ENCODE results near the gene CREB3L1.

Gene CREB3L1

GRCh38 chr11:46357483-46357936 lies 80.0 kb downstream of the CREB3L1 start:
- Histone ChIP-seq H3K18ac (ENCODE audit: low read length) (peak overlapping the region; percentile 75), H3K9me3 (ENCODE audit: insufficient read depth, low read depth, low read length) (no peaks in the 10 kb centered on the region), H3K4me3 (ENCODE audit: low read depth, low read length) (no peak overlapping the region), H3K36me3 (ENCODE audit: control insufficient read depth in 1 of 2, insufficient read depth in 2 of 2, low read length in 2 of 2) (peaks cover 9 to 10% of the 10 kb centered on the region in 2 experiments), H3K23ac (ENCODE audit: low read length) (no peak overlapping the region), H3K79me1 (ENCODE audit: low read length) (no peaks in the 10 kb centered on the region), H3K27ac (ENCODE audit: low read depth, low read length) (no peak overlapping the region), H2BK12ac (ENCODE audit: low read length) (peak overlapping the region; percentile 34), H4K91ac (ENCODE audit: low read depth, low read length) (no peak overlapping the region), H2AFZ (ENCODE audit: insufficient read depth, low read length, poor library complexity) (no peak overlapping the region), H3K79me2 (ENCODE audit: control insufficient read depth, insufficient read depth, low read length, poor library complexity) (peaks cover 5% of the 10 kb centered on the region), H3K4me1 (ENCODE audit: control insufficient read depth in 1 of 2, insufficient read depth in 2 of 2, low read length in 2 of 2) (peaks cover 7 to 8% of the 10 kb centered on the region in 2 experiments), H4K12ac (ENCODE audit: low read depth, low read length) (no peak overlapping the region), H2BK120ac (ENCODE audit: insufficient read depth, low read length, poor library complexity) (no peak overlapping the region), H3K4me2 (ENCODE audit: low read length) (no peak overlapping the region), H2AK5ac (ENCODE audit: low read length) (no peak overlapping the region), H3K4ac (ENCODE audit: low read depth, low read length) (peak overlapping the region; percentile 49), H3K9ac (ENCODE audit: low read length) (no peak overlapping the region), H4K8ac (ENCODE audit: low read depth, low read length) (no peak overlapping the region), H2BK5ac (ENCODE audit: low read depth, low read length, poor library complexity) (no peak overlapping the region), H3K14ac (ENCODE audit: low read length) (no peak overlapping the region), H3K27me3 (ENCODE audit: insufficient read depth, low read length) (no peaks in the 10 kb centered on the region)
- no peak for DNase-seq
- WGBS (ENCODE audit: extremely low coverage, insufficient coverage, insufficient read length) = no CpG with 5 or more reads among the region's 11 CpGs

GRCh38 chr11:46359953-46360352 lies 82.5 kb downstream of the CREB3L1 start:
- no peak overlapping the region for H4K91ac ChIP-seq (ENCODE audit: low read depth, low read length)
- H4K12ac ChIP-seq (ENCODE audit: low read depth, low read length) = no peak overlapping the region
- no peak overlapping the region for H3K18ac ChIP-seq (ENCODE audit: low read length)
- H3K79me2 ChIP-seq (ENCODE audit: control insufficient read depth, insufficient read depth, low read length, poor library complexity) = peaks cover 2% of the 10 kb centered on the region
- H3K14ac ChIP-seq (ENCODE audit: low read length) = no peak overlapping the region
- H3K4me2 ChIP-seq (ENCODE audit: low read length) = no peak overlapping the region
- H3K79me1 ChIP-seq (ENCODE audit: low read length) = no peaks in the 10 kb centered on the region
- no peak for DNase-seq
- peaks cover 8 to 10% of the 10 kb centered on the region in 2 experiments for H3K36me3 ChIP-seq (ENCODE audit: control insufficient read depth in 1 of 2, insufficient read depth in 2 of 2, low read length in 2 of 2)
- H3K9ac ChIP-seq (ENCODE audit: low read length) = no peak overlapping the region
- no peak overlapping the region for H4K8ac ChIP-seq (ENCODE audit: low read depth, low read length)
- no peaks in the 10 kb centered on the region for H3K9me3 ChIP-seq (ENCODE audit: insufficient read depth, low read depth, low read length)
- H2BK5ac ChIP-seq (ENCODE audit: low read depth, low read length, poor library complexity) = no peak overlapping the region
- H3K27ac ChIP-seq (ENCODE audit: low read depth, low read length) = no peak overlapping the region
- peaks cover 12 to 15% of the 10 kb centered on the region in 2 experiments for H3K4me1 ChIP-seq (ENCODE audit: control insufficient read depth in 1 of 2, insufficient read depth in 2 of 2, low read length in 2 of 2)
- WGBS (ENCODE audit: extremely low coverage, insufficient coverage, insufficient read length) = no CpG with 5 or more reads among the region's 1 CpG
- H3K23ac ChIP-seq (ENCODE audit: low read length) = no peak overlapping the region
- no peak overlapping the region for H2BK120ac ChIP-seq (ENCODE audit: insufficient read depth, low read length, poor library complexity)
- no peak overlapping the region for H3K4me3 ChIP-seq (ENCODE audit: low read depth, low read length)
- H2AK5ac ChIP-seq (ENCODE audit: low read length) = no peak overlapping the region
- no peak overlapping the region for H2BK12ac ChIP-seq (ENCODE audit: low read length)
- H3K4ac ChIP-seq (ENCODE audit: low read depth, low read length) = no peak overlapping the region
- H3K27me3 ChIP-seq (ENCODE audit: insufficient read depth, low read length) = no peaks in the 10 kb centered on the region
- H2AFZ ChIP-seq (ENCODE audit: insufficient read depth, low read length, poor library complexity) = no peak overlapping the region

- H2BK5ac ChIP-seq (ENCODE audit: low read depth, low read length, poor library complexity) = no peak overlapping the region
- no peak overlapping the region for H4K91ac ChIP-seq (ENCODE audit: low read depth, low read length)
- no peak overlapping the region for H3K4ac ChIP-seq (ENCODE audit: low read depth, low read length)
- H3K79me2 ChIP-seq (ENCODE audit: control insufficient read depth, insufficient read depth, low read length, poor library complexity) = peaks cover 2% of the 10 kb centered on the region
- no peaks in the 10 kb centered on the region for H3K9me3 ChIP-seq (ENCODE audit: insufficient read depth, low read depth, low read length)
- H4K8ac ChIP-seq (ENCODE audit: low read depth, low read length) = no peak overlapping the region
- no peak overlapping the region for H3K4me2 ChIP-seq (ENCODE audit: low read length)
- no peak overlapping the region for H3K9ac ChIP-seq (ENCODE audit: low read length)
- no peak overlapping the region for H2BK120ac ChIP-seq (ENCODE audit: insufficient read depth, low read length, poor library complexity)
- H3K4me1 ChIP-seq (ENCODE audit: control insufficient read depth in 1 of 2, insufficient read depth in 2 of 2, low read length in 2 of 2) = peaks cover 12 to 15% of the 10 kb centered on the region in 2 experiments
- no CpG with 5 or more reads among the region's 7 CpGs for WGBS (ENCODE audit: extremely low coverage, insufficient coverage, insufficient read length)
- no peak overlapping the region for H3K14ac ChIP-seq (ENCODE audit: low read length)
- no peak overlapping the region for H2BK12ac ChIP-seq (ENCODE audit: low read length)
- H3K18ac ChIP-seq (ENCODE audit: low read length) = no peak overlapping the region
- no peak overlapping the region for H3K27ac ChIP-seq (ENCODE audit: low read depth, low read length)
- no peak overlapping the region for H3K23ac ChIP-seq (ENCODE audit: low read length)
- H3K27me3 ChIP-seq (ENCODE audit: insufficient read depth, low read length) = no peaks in the 10 kb centered on the region
- DNase-seq = no peak
- peaks cover 8 to 10% of the 10 kb centered on the region in 2 experiments for H3K36me3 ChIP-seq (ENCODE audit: control insufficient read depth in 1 of 2, insufficient read depth in 2 of 2, low read length in 2 of 2)
- no peak overlapping the region for H2AFZ ChIP-seq (ENCODE audit: insufficient read depth, low read length, poor library complexity)
- no peak overlapping the region for H4K12ac ChIP-seq (ENCODE audit: low read depth, low read length)
- no peak overlapping the region for H2AK5ac ChIP-seq (ENCODE audit: low read length)
- no peaks in the 10 kb centered on the region for H3K79me1 ChIP-seq (ENCODE audit: low read length)
- H3K4me3 ChIP-seq (ENCODE audit: low read depth, low read length) = no peak overlapping the region
Observed at GRCh38 chr11:46360878-46361277, 83.4 kb downstream of the CREB3L1 start.

DNA sequence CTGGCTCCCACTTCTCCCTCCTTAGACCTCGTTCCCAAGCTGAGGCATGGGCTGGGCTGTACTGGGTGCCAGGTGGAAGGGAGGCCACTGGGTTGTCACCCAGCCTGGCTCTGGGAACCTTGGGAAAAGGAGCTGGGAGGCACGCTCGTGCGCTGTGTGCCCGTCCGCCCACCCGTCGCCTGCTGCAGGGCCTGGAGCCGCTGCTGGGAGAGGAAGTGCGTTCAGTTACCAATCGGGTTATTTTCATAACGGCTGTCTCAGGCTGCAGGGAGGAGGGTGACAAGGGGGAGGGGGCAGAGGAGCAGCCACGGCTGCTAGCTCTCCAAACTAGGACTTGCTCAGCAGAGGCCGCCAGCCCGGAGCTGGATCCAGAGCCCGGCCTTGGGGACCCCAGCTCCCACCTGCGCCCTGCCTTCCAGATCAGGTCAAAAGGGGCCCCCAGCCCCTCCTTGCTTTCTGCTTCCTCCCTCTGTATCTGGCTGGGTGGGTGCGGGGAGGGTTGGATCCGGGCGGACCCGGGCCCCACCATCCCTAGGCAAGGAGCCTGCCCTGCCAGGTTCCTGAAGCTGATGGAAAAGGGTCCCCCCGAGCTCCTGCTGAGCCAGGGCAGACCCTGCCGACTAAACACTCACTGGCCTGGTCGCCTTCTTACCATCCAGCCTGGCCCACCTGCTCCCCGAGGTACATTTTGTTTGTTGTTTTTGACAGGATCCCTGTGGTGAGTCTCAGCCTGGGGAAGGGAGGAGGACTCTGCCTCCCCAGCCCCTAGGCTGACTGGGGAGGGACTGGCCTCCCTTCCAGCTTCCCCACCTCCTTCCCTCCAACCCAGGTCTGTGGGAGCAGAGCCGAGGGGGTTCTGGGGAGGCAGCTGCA lies 84.1 kb downstream of the CREB3L1 start:
- H3K4me2 ChIP-seq (ENCODE audit: low read length) = no peak overlapping the region
- H3K23ac ChIP-seq (ENCODE audit: low read length) = no peak overlapping the region
- H3K4me1 ChIP-seq (ENCODE audit: control insufficient read depth in 1 of 2, insufficient read depth in 2 of 2, low read length in 2 of 2) = peaks cover 12% of the 10 kb centered on the region in 2 experiments
- no peak overlapping the region for H4K12ac ChIP-seq (ENCODE audit: low read depth, low read length)
- H3K36me3 ChIP-seq (ENCODE audit: control insufficient read depth in 1 of 2, insufficient read depth in 2 of 2, low read length in 2 of 2) = peaks cover 7 to 12% of the 10 kb centered on the region in 2 experiments
- no peak overlapping the region for H2BK120ac ChIP-seq (ENCODE audit: insufficient read depth, low read length, poor library complexity)
- no peak overlapping the region for H4K8ac ChIP-seq (ENCODE audit: low read depth, low read length)
- no peak overlapping the region for H2AFZ ChIP-seq (ENCODE audit: insufficient read depth, low read length, poor library complexity)
- H3K14ac ChIP-seq (ENCODE audit: low read length) = no peak overlapping the region
- no peak overlapping the region for H3K4ac ChIP-seq (ENCODE audit: low read depth, low read length)
- H2BK5ac ChIP-seq (ENCODE audit: low read depth, low read length, poor library complexity) = no peak overlapping the region
- no peak overlapping the region for H4K91ac ChIP-seq (ENCODE audit: low read depth, low read length)
- DNase-seq = no peak
- no peak overlapping the region for H3K4me3 ChIP-seq (ENCODE audit: low read depth, low read length)
- H3K27ac ChIP-seq (ENCODE audit: low read depth, low read length) = no peak overlapping the region
- H3K9me3 ChIP-seq (ENCODE audit: insufficient read depth, low read depth, low read length) = no peaks in the 10 kb centered on the region
- no peaks in the 10 kb centered on the region for H3K27me3 ChIP-seq (ENCODE audit: insufficient read depth, low read length)
- WGBS (ENCODE audit: extremely low coverage, insufficient coverage, insufficient read length) = no CpG with 5 or more reads among the region's 26 CpGs
- peak overlapping the region; percentile 16 for H3K18ac ChIP-seq (ENCODE audit: low read length)
- H3K79me2 ChIP-seq (ENCODE audit: control insufficient read depth, insufficient read depth, low read length, poor library complexity) = peaks cover 2% of the 10 kb centered on the region
- no peak overlapping the region for H2AK5ac ChIP-seq (ENCODE audit: low read length)
- no peaks in the 10 kb centered on the region for H3K79me1 ChIP-seq (ENCODE audit: low read length)
- H2BK12ac ChIP-seq (ENCODE audit: low read length) = no peak overlapping the region
- H3K9ac ChIP-seq (ENCODE audit: low read length) = no peak overlapping the region

Measured in trophoblast cell (in vitro differentiated cells and primary cell).